Raji (cell line): ENCODE data around the gene C16orf95.
A peak's percentile ranks its signal among the peaks of the same experiment; 100 is the strongest.

Experiments used
- POLR2A ChIP-seq: IDR thresholded peaks from 2 replicates; pipeline ENCODE4 v1.6.1; 2011; ENCODE audit warnings: low read depth, low read length, control low read depth; ENCODE audit not compliant: insufficient read depth

Gene C16orf95

DNA sequence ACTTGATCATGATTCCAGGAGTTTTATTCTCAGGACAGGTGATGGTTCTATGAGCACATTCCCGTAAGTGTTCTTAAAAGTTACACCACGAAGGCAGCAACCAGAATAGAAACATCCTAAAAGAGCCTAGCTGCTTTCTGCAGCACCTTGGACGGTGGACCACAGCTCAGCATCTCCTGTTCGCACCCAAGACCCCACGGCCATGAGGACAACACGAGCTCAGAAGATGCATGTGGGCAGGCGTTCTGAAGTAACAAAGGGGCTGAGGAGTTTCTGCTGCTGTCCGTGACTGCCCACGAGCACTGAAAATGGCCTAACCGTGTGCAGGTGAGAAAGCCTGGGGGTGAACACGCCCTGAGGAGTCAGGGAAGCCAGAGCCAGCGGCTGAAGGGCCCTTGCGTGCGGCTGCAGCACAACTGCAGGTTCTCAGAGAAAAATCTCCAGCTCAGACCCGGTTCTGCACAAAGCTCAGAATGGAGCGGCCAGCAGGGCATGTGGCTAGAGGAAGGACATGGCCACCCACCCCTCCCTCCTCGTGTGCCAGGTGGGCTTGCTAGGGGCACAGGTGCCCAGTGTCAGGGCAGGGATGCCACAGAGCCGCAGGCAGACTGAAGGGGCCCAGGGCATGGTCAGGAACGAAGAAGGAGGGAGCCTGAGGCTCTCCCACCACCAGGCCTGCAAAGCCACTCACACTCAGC is 10.8 kb upstream of the C16orf95 start:
- no peak for TF ChIP-seq POLR2A

DNA sequence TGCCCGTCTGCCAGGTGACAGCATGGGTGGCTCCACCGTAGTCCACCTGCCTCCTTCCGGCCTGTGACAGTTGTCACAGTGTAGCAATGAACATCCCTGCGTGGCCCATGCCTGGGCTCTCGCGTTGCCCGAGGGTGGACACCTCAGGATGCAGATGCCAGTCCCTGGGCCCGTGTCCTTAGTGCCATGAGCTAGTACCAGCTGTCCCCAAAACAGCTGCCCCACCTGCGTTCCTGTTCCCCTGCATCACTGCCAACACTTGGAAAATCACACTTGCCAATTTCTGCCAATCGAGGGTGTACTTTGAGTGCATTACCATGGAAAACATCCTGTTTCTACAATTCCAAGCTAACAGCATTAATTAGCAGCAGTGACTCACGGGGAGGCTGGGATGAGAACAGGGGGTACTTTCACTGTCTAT is 9.0 kb upstream of the C16orf95 start:
- no peak for TF ChIP-seq POLR2A

DNA sequence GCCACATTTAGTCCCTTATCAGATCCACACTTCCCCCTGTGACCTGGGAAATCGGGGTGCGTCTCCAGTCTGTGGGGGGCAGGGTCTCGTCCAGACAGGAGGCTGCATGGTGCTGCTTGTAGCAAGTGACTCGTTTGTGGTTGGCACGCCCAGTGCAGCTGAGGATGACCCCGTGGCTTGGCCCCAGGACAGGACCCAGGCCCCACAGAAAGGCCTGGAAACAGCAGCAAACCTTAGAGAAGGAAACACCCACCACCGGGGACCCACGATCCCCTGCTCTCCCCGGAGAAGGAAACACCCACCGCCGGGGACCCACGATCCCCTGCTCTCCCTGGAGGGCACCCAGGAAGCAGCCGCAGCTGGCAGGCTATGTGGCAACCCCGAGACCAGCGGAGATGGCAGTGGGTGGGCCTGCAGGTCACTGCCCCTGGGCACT is 8.2 kb upstream of the C16orf95 start:
- TF ChIP-seq POLR2A = no peak

DNA sequence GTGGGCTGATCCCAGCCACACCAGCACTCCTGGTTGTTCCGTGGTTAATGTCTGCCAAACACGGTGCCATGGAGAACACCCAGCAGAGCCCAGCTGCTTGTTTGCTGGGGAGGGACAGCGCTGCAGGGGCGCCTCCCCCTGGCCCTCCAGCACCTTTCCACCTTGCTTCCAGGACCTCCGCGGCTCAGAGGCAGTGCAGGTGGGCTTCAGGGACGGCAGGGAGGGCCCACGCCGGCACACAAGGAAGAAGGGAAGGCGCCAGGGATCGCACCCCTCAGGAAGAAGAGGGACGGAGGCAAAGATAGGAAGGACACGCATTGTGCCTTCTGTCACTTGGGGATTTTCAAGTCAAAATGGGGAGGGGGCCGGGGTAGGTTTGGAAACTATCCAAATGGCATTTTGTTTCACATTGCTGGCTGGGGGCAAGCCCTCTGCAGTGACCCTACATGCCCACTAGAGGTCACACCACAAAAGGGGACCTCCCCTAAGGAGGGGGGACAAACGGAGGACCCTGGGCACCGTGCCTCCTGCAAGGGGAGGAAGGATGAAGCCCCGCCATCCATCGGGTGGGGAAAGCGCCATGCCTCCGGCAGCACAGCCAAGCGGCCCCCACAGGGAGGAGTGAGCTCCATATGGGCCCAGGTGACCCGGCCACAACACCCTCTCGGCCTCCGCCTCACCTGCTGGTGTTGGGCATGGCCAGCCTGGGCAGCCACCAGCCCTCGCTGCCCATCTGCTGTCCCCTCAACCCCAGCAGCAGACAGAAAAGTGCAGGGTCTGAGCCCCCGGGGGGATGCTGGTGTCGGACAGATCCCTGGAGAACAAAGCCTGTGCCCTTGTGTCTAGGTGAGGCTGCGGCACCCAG is 7.5 kb upstream of the C16orf95 start:
- no peak for TF ChIP-seq POLR2A

DNA sequence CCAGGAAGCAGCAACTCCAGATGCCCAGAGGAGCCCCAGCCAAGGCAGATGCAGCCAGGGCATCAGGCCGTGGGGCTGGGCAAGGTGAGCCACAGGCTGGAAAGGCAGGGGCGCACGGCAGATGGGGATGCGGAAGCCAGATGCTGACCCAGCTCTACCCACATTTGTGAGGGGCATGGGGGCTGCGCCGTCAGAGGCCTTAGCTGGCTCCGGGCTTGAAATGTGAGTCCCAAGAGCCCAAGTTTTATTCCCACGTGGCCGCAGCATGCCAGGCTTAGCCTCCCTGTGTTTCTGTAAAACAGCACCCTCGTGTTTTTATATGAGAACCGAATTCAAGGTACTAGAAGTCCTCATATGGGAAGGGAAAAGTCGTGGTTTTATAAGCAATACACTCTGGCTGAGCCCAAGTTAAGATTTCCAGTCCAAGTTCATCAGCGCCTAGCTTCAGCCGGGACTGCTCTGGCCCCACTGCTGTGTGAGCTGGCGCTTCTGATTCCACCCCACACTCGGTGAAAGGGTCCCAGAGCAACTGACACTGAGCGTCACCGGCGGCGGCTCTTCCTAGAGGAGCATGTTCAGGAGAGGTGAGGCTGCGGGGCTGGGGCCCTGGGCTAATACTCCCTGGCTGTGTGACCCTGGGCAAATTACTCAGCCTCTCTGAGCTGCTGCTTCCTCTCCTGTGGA is 6.7 kb upstream of the C16orf95 start:
- no peak for TF ChIP-seq POLR2A

DNA sequence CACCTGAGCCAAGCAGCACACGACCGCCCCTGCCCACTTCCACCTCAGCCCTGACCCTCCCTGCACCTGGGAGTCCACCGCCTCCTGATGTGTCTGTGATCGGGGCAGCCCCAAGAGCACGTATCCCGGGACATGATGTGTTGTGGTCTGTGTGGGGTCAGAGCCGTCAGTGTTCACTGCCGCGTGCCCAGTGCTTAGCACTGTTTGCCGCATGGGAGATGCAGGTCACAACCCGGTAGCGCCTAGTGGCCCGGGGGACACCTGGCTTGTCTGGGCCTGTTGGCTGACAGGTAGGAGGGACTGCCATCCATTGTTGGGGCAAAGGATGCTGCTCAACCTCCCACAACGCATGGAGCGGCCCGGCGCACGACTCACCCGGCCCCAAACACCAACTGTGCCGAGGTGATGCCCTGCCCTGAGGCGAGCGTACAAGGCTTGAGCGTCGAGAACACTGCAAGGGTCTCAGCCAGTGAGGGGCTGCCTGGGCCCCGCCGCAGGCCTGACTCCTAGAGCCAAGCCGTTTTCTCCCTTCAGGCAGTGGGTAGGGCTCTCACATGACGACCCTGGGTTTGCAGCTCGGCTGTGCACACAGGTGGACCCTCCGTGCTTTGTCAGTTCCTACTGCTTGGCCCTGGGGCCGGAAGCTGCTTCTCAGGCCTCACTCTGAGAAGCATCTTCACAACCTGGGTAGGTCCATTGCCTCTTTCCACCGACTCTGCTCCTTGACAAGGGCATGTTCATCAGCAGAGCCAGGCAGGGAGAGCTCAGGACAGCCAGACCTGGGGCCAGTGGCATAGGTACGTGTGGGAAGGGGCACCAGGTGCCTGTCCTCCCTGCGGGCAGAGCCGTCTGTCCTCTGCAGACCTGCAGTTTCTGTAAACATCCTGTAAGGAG is 5.9 kb upstream of the C16orf95 start:
- TF ChIP-seq POLR2A = no peak

DNA sequence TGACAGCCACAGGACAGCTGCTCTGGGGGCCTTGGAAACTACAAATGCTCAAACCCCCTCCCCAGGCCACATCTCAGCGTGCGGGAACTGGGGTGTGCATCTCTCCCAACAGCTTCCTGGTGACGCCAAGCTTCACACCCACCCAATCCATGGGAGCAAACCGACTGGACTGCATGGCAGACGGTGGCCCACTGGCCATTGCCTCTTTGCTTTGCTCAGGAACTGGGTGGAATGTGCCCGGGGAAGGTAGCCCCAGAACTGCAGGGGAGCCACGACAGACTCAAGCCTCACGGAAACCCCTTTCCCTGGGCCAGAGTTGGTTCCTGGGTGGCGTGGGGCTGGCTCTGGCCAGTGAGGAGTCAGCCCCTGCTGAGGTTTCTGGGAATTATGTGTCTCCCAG is 5.2 kb upstream of the C16orf95 start:
- TF ChIP-seq POLR2A = no peak

DNA sequence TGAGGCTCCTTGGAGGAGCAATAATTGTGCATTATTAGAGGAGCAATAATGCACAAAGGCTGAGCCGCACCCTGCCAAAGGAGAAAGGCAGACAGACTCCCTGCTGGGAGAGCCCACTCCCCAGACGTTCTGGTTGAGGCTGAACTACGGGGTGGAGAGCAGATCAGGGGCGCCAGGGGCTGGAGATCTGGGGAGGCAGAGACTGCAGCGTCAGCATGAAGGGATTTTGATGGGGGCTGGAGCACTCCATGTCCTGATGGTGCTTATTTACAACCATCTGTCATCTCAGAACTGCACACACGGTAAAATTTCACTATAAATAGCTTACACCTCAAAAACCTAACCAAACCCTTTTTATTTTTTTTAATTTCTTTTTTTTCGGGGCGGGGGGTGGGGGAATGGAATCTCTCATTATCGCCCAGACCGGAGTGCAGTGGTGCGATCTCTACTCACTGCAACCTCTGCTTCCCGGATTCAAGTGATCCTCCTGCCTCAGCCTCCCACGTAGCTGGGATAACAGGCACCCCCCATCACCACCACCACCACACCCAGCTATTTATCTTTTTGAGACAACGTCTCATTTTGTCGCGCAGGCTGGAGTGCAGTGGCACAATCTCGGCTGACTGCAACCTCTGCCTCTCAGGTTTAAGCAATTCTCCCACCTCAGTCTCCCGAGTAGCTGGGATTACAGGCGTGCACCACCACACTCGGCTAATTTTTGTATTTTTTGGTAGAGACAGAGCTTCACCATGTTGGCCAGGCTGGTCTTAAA is 4.3 kb upstream of the C16orf95 start:
- no peak for TF ChIP-seq POLR2A

DNA sequence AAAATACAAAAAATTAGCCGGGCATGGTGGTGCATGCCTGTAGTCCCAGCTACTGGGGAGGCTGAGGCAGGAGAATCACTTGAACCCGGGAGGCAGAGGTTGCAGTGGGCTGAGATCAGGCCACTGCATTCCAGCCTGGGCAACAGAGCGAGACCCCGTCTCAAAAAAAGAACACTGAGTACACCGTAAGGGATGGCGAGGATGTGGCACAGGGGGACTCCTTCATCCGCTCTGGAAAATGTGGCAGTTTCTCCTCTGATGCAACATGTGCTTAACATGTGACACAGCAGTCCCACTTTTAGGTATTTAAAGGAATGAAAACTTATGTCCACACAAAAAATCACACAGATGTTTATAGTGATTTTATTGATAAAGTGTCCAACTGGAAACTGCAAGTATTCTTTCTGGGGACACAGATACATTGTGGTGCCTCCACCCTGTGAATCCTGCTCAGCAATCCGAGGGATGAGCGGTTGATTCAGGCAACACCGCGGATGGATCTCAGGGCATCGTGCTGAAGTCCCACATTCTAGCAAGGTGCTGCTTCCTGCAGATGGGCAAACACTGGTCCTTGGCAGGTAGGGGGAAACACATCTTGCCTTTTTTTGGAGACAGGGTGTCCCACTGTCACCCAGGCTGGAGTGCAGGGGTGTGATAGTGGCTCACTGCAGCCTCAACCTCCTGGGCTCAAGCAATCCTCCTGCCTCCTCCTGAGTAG is 3.5 kb upstream of the C16orf95 start:
- no peak for TF ChIP-seq POLR2A

DNA sequence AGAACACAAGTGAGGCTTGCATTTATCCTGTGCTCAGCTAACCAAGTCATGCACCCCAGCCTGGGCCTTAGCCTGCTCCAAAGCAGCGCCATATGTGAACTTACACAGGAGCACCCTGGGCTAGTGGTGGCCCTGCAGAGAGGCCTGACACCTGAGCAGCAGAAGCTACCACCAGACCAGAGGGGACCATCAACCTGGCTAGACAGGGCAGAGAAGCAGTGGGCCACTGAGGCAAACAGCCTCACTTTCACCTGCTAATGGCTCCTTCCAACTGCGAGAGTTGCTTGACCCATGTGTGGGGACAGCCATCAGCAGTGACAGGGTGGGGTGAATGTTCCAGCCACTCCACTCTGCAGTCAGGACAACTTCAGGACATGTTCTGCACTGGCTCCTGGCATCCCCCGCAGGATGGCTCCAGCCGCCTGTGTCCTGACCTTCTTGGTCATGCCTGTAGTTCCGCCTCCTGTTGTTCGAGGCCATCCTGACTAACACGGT is 2.9 kb upstream of the C16orf95 start:
- peak; percentile 41; the same call in 1 of the 2 replicates for TF ChIP-seq POLR2A

DNA sequence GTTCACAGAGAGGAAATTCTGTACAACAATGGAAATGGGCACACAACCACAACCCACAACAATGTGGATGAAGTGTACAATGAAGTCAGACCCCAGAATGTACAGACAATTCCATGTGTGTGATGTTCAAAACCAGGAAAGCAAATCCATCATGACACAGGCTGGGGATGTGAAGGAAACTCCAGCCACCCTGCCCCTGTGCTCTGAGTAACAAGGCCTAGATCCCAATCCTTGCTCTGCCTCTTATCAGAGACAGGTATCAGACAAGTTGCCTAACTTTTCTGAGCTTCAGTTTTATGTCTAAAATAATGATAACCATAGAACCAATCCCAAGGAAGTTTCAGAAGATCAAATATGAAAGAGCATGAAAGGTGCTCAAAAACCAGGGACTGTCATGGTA is 1.8 kb upstream of the C16orf95 start:
- TF ChIP-seq POLR2A = peak; percentile 5; the same call in 1 of the 2 replicates

DNA sequence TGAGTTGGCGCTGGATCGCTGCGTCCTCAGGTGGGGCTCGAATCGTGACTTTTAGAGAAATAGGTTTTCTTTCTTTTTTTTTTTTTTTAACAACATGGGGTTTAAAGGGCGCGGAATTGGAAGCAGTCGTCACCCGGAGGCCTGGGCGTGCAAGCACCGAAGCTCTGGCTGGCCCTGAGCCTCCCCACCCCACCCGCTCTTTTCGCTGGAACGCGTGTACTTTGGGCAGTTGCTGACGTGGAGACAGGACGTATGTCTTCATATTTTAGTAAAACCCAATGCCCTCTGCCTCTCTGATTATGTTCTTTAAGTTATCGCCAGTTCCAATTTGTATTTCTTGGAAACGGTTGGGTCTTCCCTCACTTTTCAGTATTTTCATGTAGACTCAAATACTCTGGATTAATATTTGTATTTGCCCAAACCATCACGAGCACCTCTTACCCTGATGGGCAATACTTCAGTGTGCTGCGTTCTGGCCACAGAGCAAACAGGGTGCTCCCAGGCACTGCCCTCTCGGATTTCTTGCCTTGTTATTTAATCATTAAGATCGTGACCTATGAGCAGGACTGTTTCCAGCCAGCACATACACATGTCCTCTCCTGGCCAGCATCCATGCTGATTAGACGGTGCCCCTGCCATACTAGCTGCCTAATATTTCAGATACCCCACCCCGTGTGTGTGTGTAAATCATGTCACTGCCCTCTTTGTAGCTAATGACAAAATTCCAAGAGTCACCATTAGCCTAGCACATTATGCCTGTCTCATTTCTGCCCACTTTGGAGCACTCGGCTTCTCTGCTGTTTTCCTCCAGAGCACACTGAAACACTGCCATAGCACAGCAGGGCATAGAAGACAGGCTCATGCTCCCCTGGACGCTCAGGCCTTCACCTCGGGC is 805 bp upstream of the C16orf95 start:
- TF ChIP-seq POLR2A = peak; percentile 25
